ENCODE data around the gene CIITA. TPM values are rescaled to one million over a fixed set of nuclear protein-coding genes. Genes with fewer than 3 reads are reported as not detected.
A peak's percentile ranks its signal among the peaks of the same experiment; 100 is the strongest.

CIITA gene
- total and polyA plus RNA-seq, 2 experiments from 2014 or later = 0.06 to 1.1 TPM

- no peaks in the 10 kb centered on the region for H3K4me1 ChIP-seq (ENCODE audit: low read depth)
- no peak overlapping the region for H3K4me3 ChIP-seq
- H3K36me3 ChIP-seq = no peaks in the 10 kb centered on the region
- H3K27me3 ChIP-seq = peaks cover 12% of the 10 kb centered on the region
- TF ChIP-seq CTCF (IDR thresholded peaks at IDR 0.05; ENCODE audit: low read depth, low read length) = no peak
- no peak for DNase-seq (ENCODE audit: low read depth in 1 of 2, low spot score in 1 of 2)
- H3K27ac ChIP-seq = no peak overlapping the region
- no peaks in the 10 kb centered on the region for H3K9me3 ChIP-seq (ENCODE audit: low read depth)
Observed at GRCh38 chr16:10885246-10885645, 8.2 kb downstream of the CIITA start.

GRCh38 chr16:10888320-10888937, 11.4 kb downstream of the CIITA start:
- Histone ChIP-seq H3K27ac (no peak overlapping the region), H3K4me3 (no peak overlapping the region), H3K27me3 (no peaks in the 10 kb centered on the region), H3K9me3 (ENCODE audit: low read depth) (no peaks in the 10 kb centered on the region), H3K36me3 (no peaks in the 10 kb centered on the region), H3K4me1 (ENCODE audit: low read depth) (no peaks in the 10 kb centered on the region)
- DNase-seq (ENCODE audit: low read depth in 1 of 2, low spot score in 1 of 2) = no peak
- TF ChIP-seq CTCF (IDR thresholded peaks at IDR 0.05; ENCODE audit: low read depth, low read length) = no peak

GRCh38 chr16:10889855-10890254, 12.9 kb downstream of the CIITA start:
- Histone ChIP-seq H3K9me3 (ENCODE audit: low read depth) (no peaks in the 10 kb centered on the region), H3K4me1 (ENCODE audit: low read depth) (no peaks in the 10 kb centered on the region), H3K27ac (no peak overlapping the region), H3K27me3 (no peaks in the 10 kb centered on the region), H3K4me3 (no peak overlapping the region), H3K36me3 (no peaks in the 10 kb centered on the region)
- no peak for TF ChIP-seq CTCF (IDR thresholded peaks at IDR 0.05; ENCODE audit: low read depth, low read length)
- no peak for DNase-seq (ENCODE audit: low read depth in 1 of 2, low spot score in 1 of 2)

- TF ChIP-seq CTCF (IDR thresholded peaks at IDR 0.05; ENCODE audit: low read depth, low read length) = no peak
- DNase-seq (ENCODE audit: low read depth in 1 of 2, low spot score in 1 of 2) = no peak
- H3K27me3 ChIP-seq = no peaks in the 10 kb centered on the region
- H3K9me3 ChIP-seq (ENCODE audit: low read depth) = no peaks in the 10 kb centered on the region
- no peaks in the 10 kb centered on the region for H3K36me3 ChIP-seq
- no peak overlapping the region for H3K27ac ChIP-seq
- no peak overlapping the region for H3K4me3 ChIP-seq
- H3K4me1 ChIP-seq (ENCODE audit: low read depth) = no peaks in the 10 kb centered on the region
Observed at GRCh38 chr16:10892782-10893318, 15.8 kb downstream of the CIITA start.

- H3K27me3 ChIP-seq = no peaks in the 10 kb centered on the region
- DNase-seq (ENCODE audit: low read depth in 1 of 2, low spot score in 1 of 2) = peak; percentile 51 to 82
- no peak overlapping the region for H3K4me3 ChIP-seq
- no peak overlapping the region for H3K27ac ChIP-seq
- no peak for TF ChIP-seq CTCF (IDR thresholded peaks at IDR 0.05; ENCODE audit: low read depth, low read length)
- H3K9me3 ChIP-seq (ENCODE audit: low read depth) = no peaks in the 10 kb centered on the region
- H3K36me3 ChIP-seq = no peaks in the 10 kb centered on the region
- H3K4me1 ChIP-seq (ENCODE audit: low read depth) = no peaks in the 10 kb centered on the region
Observed at GRCh38 chr16:10895053-10895946, 18.3 kb downstream of the CIITA start.
